Activated CD8-positive, alpha-beta memory T cell treated with anti-CD3 and anti-CD28 coated beads, Interleukin-2, amount 50 U/mL, for 24 hours (primary cell): ENCODE measurements around the gene MLANA.

ENCODE experiments used
- DNase-seq: peaks from one replicate; pipeline ENCODE4 v3.0.0-alpha.2; 2020; ENCODE audit errors: extremely low read depth

MLANA gene

GRCh38 chr9:5958273-5958672 is 67.6 kb downstream of the MLANA start:
- DNase-seq, result no peak
